HK-2 (cell line): Measurements from ENCODE around the gene SLC38A9.
A peak's percentile ranks its signal among the peaks of the same experiment; 100 is the strongest.
"Not testable (repeated sequence)": the region's sequence is repeated elsewhere in the genome, so short reads cannot be mapped to it uniquely, and the experiment has no call there.

Experiments used
- DNase-seq: peaks from one replicate; pipeline ENCODE4 v3.0.0-alpha.2; 2018; ENCODE audit not compliant: unreplicated experiment

SLC38A9 gene

GRCh38 chr5:55609413-55609812 lies 102.7 kb downstream of the SLC38A9 start:
- DNase-seq = no peak

GRCh38 chr5:55608595-55609349 lies 103.4 kb downstream of the SLC38A9 start:
- no peak for DNase-seq

GRCh38 chr5:55607309-55607708 lies 104.8 kb downstream of the SLC38A9 start:
- DNase-seq = not testable (repeated sequence)

- DNase-seq = no peak
These were observed 107.5 kb downstream of the SLC38A9 start for GRCh38 chr5:55604611-55605067.

GRCh38 chr5:55603922-55604321 lies 108.2 kb downstream of the SLC38A9 start:
- DNase-seq = no peak

- no peak for DNase-seq
These were observed 110.5 kb downstream of the SLC38A9 start for GRCh38 chr5:55601628-55602027.

GRCh38 chr5:55601204-55601618 lies 110.9 kb downstream of the SLC38A9 start:
- DNase-seq = no peak

- no peak for DNase-seq
These were observed 111.5 kb downstream of the SLC38A9 start for GRCh38 chr5:55600497-55601203.

GRCh38 chr5:55600086-55600485 lies 112.0 kb downstream of the SLC38A9 start:
- DNase-seq = no peak

GRCh38 chr5:55599148-55600050 lies 112.7 kb downstream of the SLC38A9 start:
- no peak for DNase-seq

- DNase-seq = peak; percentile 5
These were observed 114.8 kb downstream of the SLC38A9 start for GRCh38 chr5:55597014-55597981.

GRCh38 chr5:55594671-55595070 lies 117.5 kb downstream of the SLC38A9 start:
- DNase-seq = no peak

GRCh38 chr5:55593115-55593472 lies 119.0 kb downstream of the SLC38A9 start:
- DNase-seq = no peak

GRCh38 chr5:55592388-55593114 lies 119.6 kb downstream of the SLC38A9 start:
- no peak for DNase-seq

GRCh38 chr5:55591686-55592085 lies 120.4 kb downstream of the SLC38A9 start:
- DNase-seq = no peak

- DNase-seq = no peak
These were observed 126.9 kb downstream of the SLC38A9 start for GRCh38 chr5:55585206-55585610.

GRCh38 chr5:55584398-55585205 lies 127.5 kb downstream of the SLC38A9 start:
- no peak for DNase-seq

- DNase-seq = no peak
These were observed 128.5 kb downstream of the SLC38A9 start for GRCh38 chr5:55583578-55583977.

GRCh38 chr5:55582256-55582655 lies 129.9 kb downstream of the SLC38A9 start:
- DNase-seq = no peak
